ENCODE measurements around the gene MED13L. TPM values are rescaled to one million over a fixed set of nuclear protein-coding genes. Genes with fewer than 3 reads are reported as not detected.

MED13L gene
- total RNA-seq, 1 experiment from 2014 or later: 80.5 TPM

DNA sequence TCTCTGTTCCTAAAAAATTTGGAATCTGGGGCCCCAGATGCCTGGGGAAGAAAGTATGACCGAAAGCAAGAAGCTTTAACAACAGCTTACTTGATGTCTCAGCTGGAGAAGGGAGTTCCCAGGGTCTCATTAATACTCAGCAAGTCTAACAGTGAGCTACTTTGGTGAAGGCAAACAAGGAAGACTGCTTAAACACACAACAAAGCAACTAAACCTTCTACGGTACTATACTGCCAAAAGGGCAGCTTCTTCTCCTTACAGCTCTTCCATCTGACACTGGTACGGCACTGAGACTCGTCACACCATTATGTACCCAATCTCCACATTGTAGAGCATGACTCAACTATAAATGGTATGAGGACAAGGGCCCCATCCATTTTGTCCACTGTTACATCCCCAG, 213.0 kb downstream of the MED13L start (continued):
- TF ChIP-seq FOXP1 (CRISPR knock-in tag; IDR thresholded peaks at IDR 0.05; ENCODE audit: borderline replicate concordance) (no peak), SOX15 (CRISPR knock-in tag; IDR thresholded peaks at IDR 0.05) (no peak), FOXK1 (CRISPR knock-in tag; IDR thresholded peaks at IDR 0.05) (no peak), TEAD1 (CRISPR knock-in tag; IDR thresholded peaks at IDR 0.05) (no peak), OVOL2 (CRISPR knock-in tag; IDR thresholded peaks at IDR 0.05; ENCODE audit: borderline replicate concordance) (no peak)
- TF ChIP-seq, protein P1, sequence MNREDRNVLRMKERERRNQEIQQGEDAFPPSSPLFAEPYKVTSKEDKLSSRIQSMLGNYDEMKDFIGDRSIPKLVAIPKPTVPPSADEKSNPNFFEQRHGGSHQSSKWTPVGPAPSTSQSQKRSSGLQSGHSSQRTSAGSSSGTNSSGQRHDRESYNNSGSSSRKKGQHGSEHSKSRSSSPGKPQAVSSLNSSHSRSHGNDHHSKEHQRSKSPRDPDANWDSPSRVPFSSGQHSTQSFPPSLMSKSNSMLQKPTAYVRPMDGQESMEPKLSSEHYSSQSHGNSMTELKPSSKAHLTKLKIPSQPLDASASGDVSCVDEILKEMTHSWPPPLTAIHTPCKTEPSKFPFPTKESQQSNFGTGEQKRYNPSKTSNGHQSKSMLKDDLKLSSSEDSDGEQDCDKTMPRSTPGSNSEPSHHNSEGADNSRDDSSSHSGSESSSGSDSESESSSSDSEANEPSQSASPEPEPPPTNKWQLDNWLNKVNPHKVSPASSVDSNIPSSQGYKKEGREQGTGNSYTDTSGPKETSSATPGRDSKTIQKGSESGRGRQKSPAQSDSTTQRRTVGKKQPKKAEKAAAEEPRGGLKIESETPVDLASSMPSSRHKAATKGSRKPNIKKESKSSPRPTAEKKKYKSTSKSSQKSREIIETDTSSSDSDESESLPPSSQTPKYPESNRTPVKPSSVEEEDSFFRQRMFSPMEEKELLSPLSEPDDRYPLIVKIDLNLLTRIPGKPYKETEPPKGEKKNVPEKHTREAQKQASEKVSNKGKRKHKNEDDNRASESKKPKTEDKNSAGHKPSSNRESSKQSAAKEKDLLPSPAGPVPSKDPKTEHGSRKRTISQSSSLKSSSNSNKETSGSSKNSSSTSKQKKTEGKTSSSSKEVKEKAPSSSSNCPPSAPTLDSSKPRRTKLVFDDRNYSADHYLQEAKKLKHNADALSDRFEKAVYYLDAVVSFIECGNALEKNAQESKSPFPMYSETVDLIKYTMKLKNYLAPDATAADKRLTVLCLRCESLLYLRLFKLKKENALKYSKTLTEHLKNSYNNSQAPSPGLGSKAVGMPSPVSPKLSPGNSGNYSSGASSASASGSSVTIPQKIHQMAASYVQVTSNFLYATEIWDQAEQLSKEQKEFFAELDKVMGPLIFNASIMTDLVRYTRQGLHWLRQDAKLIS (CRISPR knock-in tag; IDR thresholded peaks at IDR 0.05; ENCODE audit: borderline replicate concordance): no peak
- TF ChIP-seq, protein P2, sequence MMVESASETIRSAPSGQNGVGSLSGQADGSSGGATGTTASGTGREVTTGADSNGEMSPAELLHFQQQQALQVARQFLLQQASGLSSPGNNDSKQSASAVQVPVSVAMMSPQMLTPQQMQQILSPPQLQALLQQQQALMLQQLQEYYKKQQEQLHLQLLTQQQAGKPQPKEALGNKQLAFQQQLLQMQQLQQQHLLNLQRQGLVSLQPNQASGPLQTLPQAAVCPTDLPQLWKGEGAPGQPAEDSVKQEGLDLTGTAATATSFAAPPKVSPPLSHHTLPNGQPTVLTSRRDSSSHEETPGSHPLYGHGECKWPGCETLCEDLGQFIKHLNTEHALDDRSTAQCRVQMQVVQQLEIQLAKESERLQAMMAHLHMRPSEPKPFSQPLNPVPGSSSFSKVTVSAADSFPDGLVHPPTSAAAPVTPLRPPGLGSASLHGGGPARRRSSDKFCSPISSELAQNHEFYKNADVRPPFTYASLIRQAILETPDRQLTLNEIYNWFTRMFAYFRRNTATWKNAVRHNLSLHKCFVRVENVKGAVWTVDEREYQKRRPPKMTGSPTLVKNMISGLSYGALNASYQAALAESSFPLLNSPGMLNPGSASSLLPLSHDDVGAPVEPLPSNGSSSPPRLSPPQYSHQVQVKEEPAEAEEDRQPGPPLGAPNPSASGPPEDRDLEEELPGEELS (CRISPR knock-in tag; IDR thresholded peaks at IDR 0.05): no peak
- TF ChIP-seq, protein P3, sequence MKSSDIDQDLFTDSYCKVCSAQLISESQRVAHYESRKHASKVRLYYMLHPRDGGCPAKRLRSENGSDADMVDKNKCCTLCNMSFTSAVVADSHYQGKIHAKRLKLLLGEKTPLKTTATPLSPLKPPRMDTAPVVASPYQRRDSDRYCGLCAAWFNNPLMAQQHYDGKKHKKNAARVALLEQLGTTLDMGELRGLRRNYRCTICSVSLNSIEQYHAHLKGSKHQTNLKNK (CRISPR knock-in tag; IDR thresholded peaks at IDR 0.05): no peak

DNA sequence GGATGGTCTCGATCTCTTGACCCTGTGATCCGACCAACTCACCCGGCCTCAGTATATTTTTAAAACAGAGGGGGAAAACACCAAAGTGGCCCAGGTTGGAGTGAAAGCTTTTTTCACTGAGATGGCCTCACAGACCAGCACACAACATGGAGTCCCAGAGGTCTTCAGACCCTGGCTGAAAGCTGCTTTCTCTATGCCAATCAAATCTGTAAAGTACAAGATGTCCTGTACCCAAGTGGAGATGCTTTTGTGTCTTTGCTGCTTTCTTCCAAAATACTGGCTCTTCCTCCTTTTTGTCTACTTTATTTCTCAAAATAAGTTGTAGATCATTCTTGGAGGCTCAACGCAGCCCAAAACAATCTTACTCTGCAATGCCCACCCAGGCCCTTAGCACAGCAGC, 214.8 kb downstream of the MED13L start:
- H3K4me1 Mint-ChIP-seq: peaks cover 7% of the 10 kb centered on the region
- no peak overlapping the region for H3K4me3 Mint-ChIP-seq
- no peaks in the 10 kb centered on the region; the same call in 1 of the 2 replicates for H3K27me3 Mint-ChIP-seq (ENCODE audit: low read depth)
- H3K27ac Mint-ChIP-seq: no peak overlapping the region
- POLR2A ChIA-PET: no interaction called here
- TF ChIP-seq, protein P4, sequence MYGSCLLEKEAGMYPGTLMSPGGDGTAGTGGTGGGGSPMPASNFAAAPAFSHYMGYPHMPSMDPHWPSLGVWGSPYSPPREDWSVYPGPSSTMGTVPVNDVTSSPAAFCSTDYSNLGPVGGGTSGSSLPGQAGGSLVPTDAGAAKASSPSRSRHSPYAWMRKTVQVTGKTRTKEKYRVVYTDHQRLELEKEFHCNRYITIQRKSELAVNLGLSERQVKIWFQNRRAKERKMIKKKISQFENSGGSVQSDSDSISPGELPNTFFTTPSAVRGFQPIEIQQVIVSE (CRISPR knock-in tag; IDR thresholded peaks at IDR 0.05; ENCODE audit: borderline replicate concordance): no peak
- TF ChIP-seq FOXP1 (CRISPR knock-in tag; IDR thresholded peaks at IDR 0.05; ENCODE audit: borderline replicate concordance): no peak
- H3K36me3 Mint-ChIP-seq: no peaks in the 10 kb centered on the region
- no peaks in the 10 kb centered on the region for H3K9me3 Mint-ChIP-seq
- CTCF ChIA-PET: interaction anchor here (0.8 kb wide), 1 partner anchor 79 kb away, joined by 5 read pairs; no protein-coding TSS in a partner anchor
- DNase-seq (ENCODE audit: low spot score) (no peak), ATAC-seq (no peak)

DNA sequence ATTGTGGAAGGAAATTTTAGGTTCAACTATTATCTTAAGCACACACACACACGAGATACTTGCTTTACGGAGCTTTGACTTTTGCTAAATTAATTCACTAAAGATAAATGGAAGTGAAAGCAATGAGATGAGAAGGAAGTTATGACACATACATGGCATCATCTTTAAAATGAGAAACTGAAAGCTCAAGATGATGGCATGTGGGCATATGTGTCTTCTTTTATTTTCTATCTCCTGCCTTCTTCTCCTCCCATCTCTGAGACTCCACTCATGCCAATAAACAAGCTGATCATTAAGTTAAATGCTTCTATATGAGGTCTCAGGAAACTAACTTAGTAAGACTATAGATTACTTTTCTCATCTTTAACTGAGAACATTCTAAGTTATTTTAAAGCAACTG, 216.7 kb downstream of the MED13L start:
- peak overlapping the region; percentile 13; the same call in 1 of the 2 replicates for H3K27ac Mint-ChIP-seq
- H3K4me3 Mint-ChIP-seq: no peak overlapping the region
- TF ChIP-seq, protein P4 (CRISPR knock-in tag; IDR thresholded peaks at IDR 0.05; ENCODE audit: borderline replicate concordance): no peak
- TF ChIP-seq, protein P5, sequence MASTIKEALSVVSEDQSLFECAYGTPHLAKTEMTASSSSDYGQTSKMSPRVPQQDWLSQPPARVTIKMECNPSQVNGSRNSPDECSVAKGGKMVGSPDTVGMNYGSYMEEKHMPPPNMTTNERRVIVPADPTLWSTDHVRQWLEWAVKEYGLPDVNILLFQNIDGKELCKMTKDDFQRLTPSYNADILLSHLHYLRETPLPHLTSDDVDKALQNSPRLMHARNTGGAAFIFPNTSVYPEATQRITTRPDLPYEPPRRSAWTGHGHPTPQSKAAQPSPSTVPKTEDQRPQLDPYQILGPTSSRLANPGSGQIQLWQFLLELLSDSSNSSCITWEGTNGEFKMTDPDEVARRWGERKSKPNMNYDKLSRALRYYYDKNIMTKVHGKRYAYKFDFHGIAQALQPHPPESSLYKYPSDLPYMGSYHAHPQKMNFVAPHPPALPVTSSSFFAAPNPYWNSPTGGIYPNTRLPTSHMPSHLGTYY (CRISPR knock-in tag; IDR thresholded peaks at IDR 0.05): no peak
- no peak for TF ChIP-seq NR2C2 (CRISPR knock-in tag; IDR thresholded peaks at IDR 0.05)
- TF ChIP-seq, protein P6, sequence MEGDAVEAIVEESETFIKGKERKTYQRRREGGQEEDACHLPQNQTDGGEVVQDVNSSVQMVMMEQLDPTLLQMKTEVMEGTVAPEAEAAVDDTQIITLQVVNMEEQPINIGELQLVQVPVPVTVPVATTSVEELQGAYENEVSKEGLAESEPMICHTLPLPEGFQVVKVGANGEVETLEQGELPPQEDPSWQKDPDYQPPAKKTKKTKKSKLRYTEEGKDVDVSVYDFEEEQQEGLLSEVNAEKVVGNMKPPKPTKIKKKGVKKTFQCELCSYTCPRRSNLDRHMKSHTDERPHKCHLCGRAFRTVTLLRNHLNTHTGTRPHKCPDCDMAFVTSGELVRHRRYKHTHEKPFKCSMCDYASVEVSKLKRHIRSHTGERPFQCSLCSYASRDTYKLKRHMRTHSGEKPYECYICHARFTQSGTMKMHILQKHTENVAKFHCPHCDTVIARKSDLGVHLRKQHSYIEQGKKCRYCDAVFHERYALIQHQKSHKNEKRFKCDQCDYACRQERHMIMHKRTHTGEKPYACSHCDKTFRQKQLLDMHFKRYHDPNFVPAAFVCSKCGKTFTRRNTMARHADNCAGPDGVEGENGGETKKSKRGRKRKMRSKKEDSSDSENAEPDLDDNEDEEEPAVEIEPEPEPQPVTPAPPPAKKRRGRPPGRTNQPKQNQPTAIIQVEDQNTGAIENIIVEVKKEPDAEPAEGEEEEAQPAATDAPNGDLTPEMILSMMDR (IDR thresholded peaks at IDR 0.05): no peak
- no peak for TF ChIP-seq FOXP1 (CRISPR knock-in tag; IDR thresholded peaks at IDR 0.05; ENCODE audit: borderline replicate concordance)
- TF ChIP-seq NFE2L1 (CRISPR knock-in tag; IDR thresholded peaks at IDR 0.05): no peak
- TF ChIP-seq, protein P7, sequence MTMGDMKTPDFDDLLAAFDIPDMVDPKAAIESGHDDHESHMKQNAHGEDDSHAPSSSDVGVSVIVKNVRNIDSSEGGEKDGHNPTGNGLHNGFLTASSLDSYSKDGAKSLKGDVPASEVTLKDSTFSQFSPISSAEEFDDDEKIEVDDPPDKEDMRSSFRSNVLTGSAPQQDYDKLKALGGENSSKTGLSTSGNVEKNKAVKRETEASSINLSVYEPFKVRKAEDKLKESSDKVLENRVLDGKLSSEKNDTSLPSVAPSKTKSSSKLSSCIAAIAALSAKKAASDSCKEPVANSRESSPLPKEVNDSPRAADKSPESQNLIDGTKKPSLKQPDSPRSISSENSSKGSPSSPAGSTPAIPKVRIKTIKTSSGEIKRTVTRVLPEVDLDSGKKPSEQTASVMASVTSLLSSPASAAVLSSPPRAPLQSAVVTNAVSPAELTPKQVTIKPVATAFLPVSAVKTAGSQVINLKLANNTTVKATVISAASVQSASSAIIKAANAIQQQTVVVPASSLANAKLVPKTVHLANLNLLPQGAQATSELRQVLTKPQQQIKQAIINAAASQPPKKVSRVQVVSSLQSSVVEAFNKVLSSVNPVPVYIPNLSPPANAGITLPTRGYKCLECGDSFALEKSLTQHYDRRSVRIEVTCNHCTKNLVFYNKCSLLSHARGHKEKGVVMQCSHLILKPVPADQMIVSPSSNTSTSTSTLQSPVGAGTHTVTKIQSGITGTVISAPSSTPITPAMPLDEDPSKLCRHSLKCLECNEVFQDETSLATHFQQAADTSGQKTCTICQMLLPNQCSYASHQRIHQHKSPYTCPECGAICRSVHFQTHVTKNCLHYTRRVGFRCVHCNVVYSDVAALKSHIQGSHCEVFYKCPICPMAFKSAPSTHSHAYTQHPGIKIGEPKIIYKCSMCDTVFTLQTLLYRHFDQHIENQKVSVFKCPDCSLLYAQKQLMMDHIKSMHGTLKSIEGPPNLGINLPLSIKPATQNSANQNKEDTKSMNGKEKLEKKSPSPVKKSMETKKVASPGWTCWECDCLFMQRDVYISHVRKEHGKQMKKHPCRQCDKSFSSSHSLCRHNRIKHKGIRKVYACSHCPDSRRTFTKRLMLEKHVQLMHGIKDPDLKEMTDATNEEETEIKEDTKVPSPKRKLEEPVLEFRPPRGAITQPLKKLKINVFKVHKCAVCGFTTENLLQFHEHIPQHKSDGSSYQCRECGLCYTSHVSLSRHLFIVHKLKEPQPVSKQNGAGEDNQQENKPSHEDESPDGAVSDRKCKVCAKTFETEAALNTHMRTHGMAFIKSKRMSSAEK (CRISPR knock-in tag; IDR thresholded peaks at IDR 0.05; ENCODE audit: borderline replicate concordance): no peak
- TF ChIP-seq, protein P8, sequence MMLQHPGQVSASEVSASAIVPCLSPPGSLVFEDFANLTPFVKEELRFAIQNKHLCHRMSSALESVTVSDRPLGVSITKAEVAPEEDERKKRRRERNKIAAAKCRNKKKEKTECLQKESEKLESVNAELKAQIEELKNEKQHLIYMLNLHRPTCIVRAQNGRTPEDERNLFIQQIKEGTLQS (CRISPR knock-in tag; conservative IDR thresholded peaks at IDR 0.05): no peak
- TF ChIP-seq ESRRA (CRISPR knock-in tag; IDR thresholded peaks at IDR 0.05; ENCODE audit: borderline replicate concordance): no peak
- TF ChIP-seq SMAD4 (CRISPR knock-in tag; IDR thresholded peaks at IDR 0.05): no peak
- H3K9me3 Mint-ChIP-seq: no peaks in the 10 kb centered on the region
- no peaks in the 10 kb centered on the region for H3K36me3 Mint-ChIP-seq
- ChIA-PET CTCF (no interaction called here), POLR2A (no interaction called here)
- no peak for DNase-seq (ENCODE audit: low spot score)
- H3K27me3 Mint-ChIP-seq (ENCODE audit: low read depth): no peaks in the 10 kb centered on the region; the same call in 1 of the 2 replicates
- peaks cover 4% of the 10 kb centered on the region; the same call in 1 of the 2 replicates for H3K4me1 Mint-ChIP-seq
- no peak for ATAC-seq

All from WTC11 (cell line).